Glomerular endothelial cell (primary cell): ENCODE results near the gene CCL19. TPM values are rescaled to one million over a fixed set of nuclear protein-coding genes. Genes with fewer than 3 reads are reported as not detected.
"Not testable (repeated sequence)": the region's sequence is repeated elsewhere in the genome, so short reads cannot be mapped to it uniquely, and the experiment has no call there.

Experiments
- DNase-seq: peaks from one replicate; pipeline ENCODE4 v3.0.0-alpha.2; 2011; ENCODE audit warnings: low read depth, low spot score; ENCODE audit errors: extremely low read depth
- total RNA-seq: library from RNA; depleted of rRNA; stranded (reverse); fragments of >200 nt; gene quantifications from 2 replicates; pipeline ENCODE4 v1.2.3, GENCODE V29; 2015

CCL19 gene
- not detected in 2 replicates for total RNA-seq

- DNase-seq, result no peak
Observed at GRCh38 chr9:34690983-34691935, at the start of gene CCL19. TSS of gene CCL19 (minus strand) at chr9:34691276. CDS start at chr9:34691139, 137 bp downstream.

GRCh38 chr9:34740176-34740575 lies 49.1 kb upstream of the CCL19 start:
- not testable (repeated sequence) for DNase-seq

- no peak for DNase-seq
Observed at GRCh38 chr9:34737677-34738260, 46.7 kb upstream of the CCL19 start.

GRCh38 chr9:34734720-34735119 lies 43.6 kb upstream of the CCL19 start:
- no peak for DNase-seq

GRCh38 chr9:34732886-34733285 lies 41.8 kb upstream of the CCL19 start:
- no peak for DNase-seq

GRCh38 chr9:34732478-34732877 lies 41.4 kb upstream of the CCL19 start:
- DNase-seq, result no peak

- DNase-seq, result no peak
Observed at GRCh38 chr9:34723141-34723540, 32.1 kb upstream of the CCL19 start.

- not testable (repeated sequence) for DNase-seq
Observed at GRCh38 chr9:34719769-34720025, 28.6 kb upstream of the CCL19 start.

- no peak for DNase-seq
Observed at GRCh38 chr9:34719021-34719768, 28.1 kb upstream of the CCL19 start.

- DNase-seq, result no peak
Observed at GRCh38 chr9:34717996-34718614, 27.0 kb upstream of the CCL19 start.

GRCh38 chr9:34716711-34717110 lies 25.6 kb upstream of the CCL19 start:
- DNase-seq, result no peak

- DNase-seq, result no peak
Observed at GRCh38 chr9:34715639-34716215, 24.7 kb upstream of the CCL19 start.

- no peak for DNase-seq
Observed at GRCh38 chr9:34714007-34714406, 22.9 kb upstream of the CCL19 start.

GRCh38 chr9:34712140-34712539 lies 21.1 kb upstream of the CCL19 start:
- DNase-seq, result no peak

GRCh38 chr9:34710023-34710422 lies 18.9 kb upstream of the CCL19 start, which contains the start of gene CCL21:
TSS of gene CCL21 (minus strand) at chr9:34710136. CDS start at chr9:34710066, 70 bp downstream.
- DNase-seq, result no peak

- DNase-seq, result no peak
Observed at GRCh38 chr9:34709196-34709978, 18.3 kb upstream of the CCL19 start.

- no peak for DNase-seq
Observed at GRCh38 chr9:34707130-34707529, 16.1 kb upstream of the CCL19 start.

- peak; percentile 48 for DNase-seq
Observed at GRCh38 chr9:34701769-34702736, 11.0 kb upstream of the CCL19 start.
